Uterus (tissue), 4 donors: ENCODE measurements around the gene COL4A2. TPM values are rescaled to one million over a fixed set of nuclear protein-coding genes. Genes with fewer than 3 reads are reported as not detected.

Experiments
- DNase-seq, 2 donors: peaks; one replicate each; pipeline ENCODE4 v3.0.0-alpha.2; 2019 to 2020
- H3K27ac ChIP-seq, 2 donors: fragments of 200-600 bp; sonication (generic); 1 replicate in 1 of 2; 2 replicates in 1 of 2; pipeline ENCODE4 v1.5.1; 2016 to 2018
- H3K27me3 ChIP-seq, 2 donors: fragments of 200-600 bp; sonication (generic); one replicate each; pipeline ENCODE4 v1.5.1; 2018 to 2019; ENCODE audit warnings: control low read depth in 1 of 2
- H3K36me3 ChIP-seq, 2 donors: fragments of 200-600 bp; sonication (generic); one replicate each; pipeline ENCODE4 v1.5.1; 2019; ENCODE audit warnings: control low read depth in 1 of 2
- H3K4me1 ChIP-seq, 2 donors: fragments of 200-600 bp; sonication (generic); one replicate each; pipeline ENCODE4 v1.5.1; 2018 to 2019; ENCODE audit warnings: control low read depth in 1 of 2
- H3K4me3 ChIP-seq, 2 donors: fragments of 200-600 bp; sonication (generic); 1 replicate in 1 of 2; 2 replicates in 1 of 2; pipeline ENCODE4 v1.5.1; 2018 to 2019; ENCODE audit warnings: mild to moderate bottlenecking in 1 of 2
- H3K9me3 ChIP-seq, 2 donors: fragments of 200-600 bp; sonication (generic); one replicate each; pipeline ENCODE4 v1.5.1; 2019; ENCODE audit warnings: control low read depth in 1 of 2
- CTCF ChIP-seq, 4 experiments: fragments of 200-600 bp in 2 of 4; fragments of 450-650 bp in 2 of 4; sonication (generic) in 2 of 4; IDR thresholded peaks; one replicate each; pipeline ENCODE4 v1.5.1; 2016 to 2019; ENCODE audit warnings: antibody characterized with exemption in 4 of 4, mild to moderate bottlenecking in 2 of 4, moderate library complexity in 1 of 4
- POLR2A ChIP-seq, 2 donors: fragments of 450-650 bp; IDR thresholded peaks; one replicate each; pipeline ENCODE4 v1.6.1; 2016; ENCODE audit warnings: antibody characterized with exemption in 2 of 2, mild to moderate bottlenecking in 1 of 2, moderate library complexity in 1 of 2
- intact Hi-C: fragments of 100-400 bp; cut with DNase I; formaldehyde crosslinking; loops from one replicate; pipeline ENCODE4 v1.15.1; 2023; ENCODE audit warnings: low total_unique reads
- total RNA-seq, 4 donors: library from RNA; depleted of rRNA in 3 of 4; stranded (reverse); fragments of >200 nt in 3 of 4; gene quantifications; one replicate each; pipeline versions ENCODE4 v1.1.0 to v1.2.4, GENCODE V29; 2014 to 2023
- donor health status: DM: yes; HTN: yes; CAD: no.

The COL4A2 gene
- total RNA-seq, 4 donors from 2014 or later = 157 to 606 (median 284) TPM

- Histone ChIP-seq H3K4me1 (no peaks in the 10 kb centered on the region), H3K4me3 (no peak overlapping the region), H3K36me3 (no peaks in the 10 kb centered on the region), H3K27ac (no peak overlapping the region), H3K9me3 (no peaks in the 10 kb centered on the region), H3K27me3 (no peaks in the 10 kb centered on the region)
- intact Hi-C loops = no loop called here
- peak in 1 of 2 donors; percentile 74 for DNase-seq
- no peak for TF ChIP-seq POLR2A (IDR thresholded peaks at IDR 0.05)
- TF ChIP-seq CTCF (IDR thresholded peaks at IDR 0.05) = no peak
These were observed 239.8 kb downstream of the COL4A2 start for GRCh38 chr13:110546926-110547325.

GRCh38 chr13:110548891-110549794, 242.1 kb downstream of the COL4A2 start:
- Histone ChIP-seq H3K4me3 (no peak overlapping the region), H3K27ac (no peak overlapping the region), H3K36me3 (no peaks in the 10 kb centered on the region), H3K27me3 (no peaks in the 10 kb centered on the region), H3K4me1 (no peaks in the 10 kb centered on the region), H3K9me3 (no peaks in the 10 kb centered on the region)
- TF ChIP-seq POLR2A (IDR thresholded peaks at IDR 0.05) (no peak), CTCF (IDR thresholded peaks at IDR 0.05) (no peak)
- intact Hi-C loops = no loop called here
- no peak for DNase-seq

- TF ChIP-seq POLR2A (IDR thresholded peaks at IDR 0.05) = no peak
- TF ChIP-seq CTCF (IDR thresholded peaks at IDR 0.05) = no peak
- Histone ChIP-seq H3K4me3 (no peak overlapping the region), H3K36me3 (no peaks in the 10 kb centered on the region), H3K27me3 (no peaks in the 10 kb centered on the region), H3K9me3 (no peaks in the 10 kb centered on the region), H3K4me1 (no peaks in the 10 kb centered on the region), H3K27ac (no peak overlapping the region)
- no peak for DNase-seq
- intact Hi-C loops = no loop called here
These were observed 242.7 kb downstream of the COL4A2 start for GRCh38 chr13:110549795-110550160.

- Histone ChIP-seq H3K9me3 (no peaks in the 10 kb centered on the region), H3K4me1 (no peaks in the 10 kb centered on the region), H3K27ac (no peak overlapping the region), H3K27me3 (no peaks in the 10 kb centered on the region), H3K36me3 (no peaks in the 10 kb centered on the region), H3K4me3 (no peak overlapping the region)
- no peak for DNase-seq
- intact Hi-C loops = no loop called here
- TF ChIP-seq CTCF (IDR thresholded peaks at IDR 0.05) (no peak), POLR2A (IDR thresholded peaks at IDR 0.05) (no peak)
These were observed 244.2 kb downstream of the COL4A2 start for GRCh38 chr13:110551284-110551683.

GRCh38 chr13:110552767-110553166, 245.7 kb downstream of the COL4A2 start:
- no peak for DNase-seq
- Histone ChIP-seq H3K9me3 (no peaks in the 10 kb centered on the region), H3K4me1 (no peaks in the 10 kb centered on the region), H3K27me3 (no peaks in the 10 kb centered on the region), H3K36me3 (no peaks in the 10 kb centered on the region), H3K4me3 (no peak overlapping the region), H3K27ac (no peak overlapping the region)
- intact Hi-C loops = no loop called here
- TF ChIP-seq POLR2A (IDR thresholded peaks at IDR 0.05) (no peak), CTCF (IDR thresholded peaks at IDR 0.05) (no peak)
